Measurements from ENCODE around the gene MEGF6. TPM values are rescaled to one million over a fixed set of nuclear protein-coding genes. Genes with fewer than 3 reads are reported as not detected.
"Not testable (repeated sequence)": the region's sequence is repeated elsewhere in the genome, so short reads cannot be mapped to it uniquely, and the experiment has no call there.

Gene MEGF6
- total RNA-seq, 5 donors from 2014 or later (not counting 1 experiment from before 2014, with no cell fraction given) = 63.3 to 213 (median 193) TPM

GRCh38 chr1:3572638-3573037, 38.7 kb downstream of the MEGF6 start:
- CTCF ChIA-PET; H3K4me3 ChIP-seq (ENCODE audit: control insufficient read depth in 1 of 2, extremely low read depth in 1 of 2, low read length in 1 of 2); H3K36me3 ChIP-seq (ENCODE audit: control insufficient read depth in 2 of 2, extremely low read depth in 1 of 2, insufficient read depth in 1 of 2, low read length in 1 of 2); POLR2A ChIA-PET; H3K27ac Mint-ChIP-seq; H3K27me3 Mint-ChIP-seq; ATAC-seq (replicated peaks in 1 of 4); H3K9me3 Mint-ChIP-seq; H3K4me1 Mint-ChIP-seq; H3K4me3 Mint-ChIP-seq; H3K9me3 ChIP-seq; H3K27ac ChIP-seq (ENCODE audit: low read length); DNase-seq; H3K36me3 Mint-ChIP-seq; H3K27me3 ChIP-seq (replicated peaks in 1 of 2; ENCODE audit: control insufficient read depth in 2 of 2, extremely low read depth in 1 of 2, insufficient read depth in 2 of 2, low read length in 1 of 2); H3K4me1 ChIP-seq (ENCODE audit: control insufficient read depth in 1 of 2, extremely low read depth in 1 of 2, insufficient read depth in 2 of 2, low read length in 2 of 2): not testable (repeated sequence)
- 80% methylated on average over 1 of the region's 1 CpG for WGBS (ENCODE audit: insufficient coverage)

- WGBS (ENCODE audit: insufficient coverage) = 64% methylated on average over 4 of the region's 6 CpGs
- CTCF ChIA-PET = no interaction called here
- DNase-seq (no peak), ATAC-seq (replicated peaks in 1 of 4) (no peak)
- Mint-ChIP-seq H3K4me3 (no peak overlapping the region), H3K4me1 (no peaks in the 10 kb centered on the region), H3K36me3 (no peaks in the 10 kb centered on the region), H3K9me3 (no peaks in the 10 kb centered on the region), H3K27ac (no peak overlapping the region), H3K27me3 (no peaks in the 10 kb centered on the region)
- H3K9me3 ChIP-seq = no peaks in the 10 kb centered on the region
- POLR2A ChIA-PET = no interaction called here
- H3K27me3 ChIP-seq (replicated peaks in 1 of 2; ENCODE audit: control insufficient read depth in 2 of 2, extremely low read depth in 1 of 2, insufficient read depth in 2 of 2, low read length in 1 of 2) = peaks cover 0 to 4% of the 10 kb centered on the region in 2 experiments
- no peak overlapping the region for H3K27ac ChIP-seq (ENCODE audit: low read length)
- H3K36me3 ChIP-seq (ENCODE audit: control insufficient read depth in 2 of 2, extremely low read depth in 1 of 2, insufficient read depth in 1 of 2, low read length in 1 of 2) = no peaks in the 10 kb centered on the region
- no peaks in the 10 kb centered on the region for H3K4me1 ChIP-seq (ENCODE audit: control insufficient read depth in 1 of 2, extremely low read depth in 1 of 2, insufficient read depth in 2 of 2, low read length in 2 of 2)
- no peak overlapping the region for H3K4me3 ChIP-seq (ENCODE audit: control insufficient read depth in 1 of 2, extremely low read depth in 1 of 2, low read length in 1 of 2)
Observed at GRCh38 chr1:3571263-3571662, 40.0 kb downstream of the MEGF6 start.

GRCh38 chr1:3570066-3570986, 41.0 kb downstream of the MEGF6 start:
- Mint-ChIP-seq H3K4me3 (no peak overlapping the region), H3K9me3 (no peaks in the 10 kb centered on the region), H3K36me3 (no peaks in the 10 kb centered on the region), H3K27ac (no peak overlapping the region), H3K4me1 (no peaks in the 10 kb centered on the region), H3K27me3 (no peaks in the 10 kb centered on the region)
- Histone ChIP-seq H3K27me3 (replicated peaks in 1 of 2; ENCODE audit: control insufficient read depth in 2 of 2, extremely low read depth in 1 of 2, insufficient read depth in 2 of 2, low read length in 1 of 2) (peaks cover 0 to 10% of the 10 kb centered on the region in 2 experiments), H3K36me3 (ENCODE audit: control insufficient read depth in 2 of 2, extremely low read depth in 1 of 2, insufficient read depth in 1 of 2, low read length in 1 of 2) (no peaks in the 10 kb centered on the region), H3K4me1 (ENCODE audit: control insufficient read depth in 1 of 2, extremely low read depth in 1 of 2, insufficient read depth in 2 of 2, low read length in 2 of 2) (no peaks in the 10 kb centered on the region), H3K9me3 (no peaks in the 10 kb centered on the region), H3K27ac (ENCODE audit: low read length) (no peak overlapping the region), H3K4me3 (ENCODE audit: control insufficient read depth in 1 of 2, extremely low read depth in 1 of 2, low read length in 1 of 2) (no peak overlapping the region)
- DNase-seq = no peak
- no peak for ATAC-seq (replicated peaks in 1 of 4)
- 87% methylated on average over 16 of the region's 21 CpGs for WGBS (ENCODE audit: insufficient coverage)
- CTCF ChIA-PET = no interaction called here
- POLR2A ChIA-PET = no interaction called here

DNA sequence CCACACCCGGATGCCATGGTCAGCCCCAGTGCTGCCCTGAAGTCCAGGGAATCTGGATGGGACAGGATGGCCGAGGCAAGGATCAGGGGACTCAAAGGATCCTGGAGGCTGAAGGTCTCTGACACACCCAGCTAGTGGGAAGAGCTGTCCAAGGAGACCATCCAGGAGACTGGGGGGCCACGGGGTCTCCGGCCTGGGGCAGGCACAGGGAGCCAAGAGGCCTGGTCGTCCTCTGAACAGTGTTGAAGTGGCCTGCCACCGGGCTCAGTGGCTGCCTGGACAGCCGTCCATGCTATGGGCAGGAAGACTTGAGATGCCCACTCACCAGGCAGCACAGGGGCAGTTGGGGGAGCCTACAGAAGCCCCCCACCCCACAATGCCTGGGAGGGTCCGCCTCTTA, 41.9 kb downstream of the MEGF6 start:
- no peaks in the 10 kb centered on the region for H3K36me3 ChIP-seq (ENCODE audit: control insufficient read depth in 2 of 2, extremely low read depth in 1 of 2, insufficient read depth in 1 of 2, low read length in 1 of 2)
- H3K9me3 ChIP-seq = no peaks in the 10 kb centered on the region
- no peak overlapping the region for H3K4me3 ChIP-seq (ENCODE audit: control insufficient read depth in 1 of 2, extremely low read depth in 1 of 2, low read length in 1 of 2)
- H3K4me1 ChIP-seq (ENCODE audit: control insufficient read depth in 1 of 2, extremely low read depth in 1 of 2, insufficient read depth in 2 of 2, low read length in 2 of 2) = no peaks in the 10 kb centered on the region
- no peak overlapping the region for H3K27ac ChIP-seq (ENCODE audit: low read length)
- no peaks in the 10 kb centered on the region for H3K4me1 Mint-ChIP-seq
- ATAC-seq (replicated peaks in 1 of 4) (no peak), DNase-seq (no peak)
- POLR2A ChIA-PET = no interaction called here
- no peak overlapping the region for H3K27ac Mint-ChIP-seq
- peaks cover 0 to 18% of the 10 kb centered on the region in 2 experiments for H3K27me3 ChIP-seq (replicated peaks in 1 of 2; ENCODE audit: control insufficient read depth in 2 of 2, extremely low read depth in 1 of 2, insufficient read depth in 2 of 2, low read length in 1 of 2)
- no peaks in the 10 kb centered on the region for H3K27me3 Mint-ChIP-seq
- H3K9me3 Mint-ChIP-seq = no peaks in the 10 kb centered on the region
- CTCF ChIA-PET = no interaction called here
- H3K4me3 Mint-ChIP-seq = no peak overlapping the region
- H3K36me3 Mint-ChIP-seq = no peaks in the 10 kb centered on the region
- 77% methylated on average over 7 of the region's 8 CpGs for WGBS (ENCODE audit: insufficient coverage)

GRCh38 chr1:3568815-3569435, 42.4 kb downstream of the MEGF6 start:
- Mint-ChIP-seq H3K4me1 (no peaks in the 10 kb centered on the region), H3K27me3 (no peaks in the 10 kb centered on the region), H3K9me3 (no peaks in the 10 kb centered on the region), H3K4me3 (no peak overlapping the region), H3K27ac (no peak overlapping the region), H3K36me3 (no peaks in the 10 kb centered on the region)
- Histone ChIP-seq H3K4me3 (ENCODE audit: control insufficient read depth in 1 of 2, extremely low read depth in 1 of 2, low read length in 1 of 2) (no peak overlapping the region), H3K36me3 (ENCODE audit: control insufficient read depth in 2 of 2, extremely low read depth in 1 of 2, insufficient read depth in 1 of 2, low read length in 1 of 2) (no peaks in the 10 kb centered on the region), H3K9me3 (no peaks in the 10 kb centered on the region), H3K27me3 (replicated peaks in 1 of 2; ENCODE audit: control insufficient read depth in 2 of 2, extremely low read depth in 1 of 2, insufficient read depth in 2 of 2, low read length in 1 of 2) (peaks cover 0 to 22% of the 10 kb centered on the region in 2 experiments), H3K4me1 (ENCODE audit: control insufficient read depth in 1 of 2, extremely low read depth in 1 of 2, insufficient read depth in 2 of 2, low read length in 2 of 2) (no peaks in the 10 kb centered on the region), H3K27ac (ENCODE audit: low read length) (no peak overlapping the region)
- ChIA-PET POLR2A (no interaction called here), CTCF (interaction anchor here in 1 of 2 donors (0.6 kb wide), 1 partner anchor 72 kb away, joined by 3 read pairs; no protein-coding TSS in a partner anchor)
- 79% methylated on average over 13 of the region's 13 CpGs for WGBS (ENCODE audit: insufficient coverage)
- no peak for DNase-seq
- no peak for ATAC-seq (replicated peaks in 1 of 4)

- no peaks in the 10 kb centered on the region for H3K36me3 ChIP-seq (ENCODE audit: control insufficient read depth in 2 of 2, extremely low read depth in 1 of 2, insufficient read depth in 1 of 2, low read length in 1 of 2)
- ChIA-PET POLR2A (no interaction called here), CTCF (no interaction called here)
- no peak overlapping the region for H3K4me3 ChIP-seq (ENCODE audit: control insufficient read depth in 1 of 2, extremely low read depth in 1 of 2, low read length in 1 of 2)
- H3K4me1 ChIP-seq (ENCODE audit: control insufficient read depth in 1 of 2, extremely low read depth in 1 of 2, insufficient read depth in 2 of 2, low read length in 2 of 2) = no peaks in the 10 kb centered on the region
- ATAC-seq (replicated peaks in 1 of 4) (no peak), DNase-seq (no peak)
- Mint-ChIP-seq H3K9me3 (no peaks in the 10 kb centered on the region), H3K36me3 (no peaks in the 10 kb centered on the region), H3K27me3 (peaks cover 0 to 3% of the 10 kb centered on the region in 2 donors), H3K4me3 (no peak overlapping the region), H3K4me1 (no peaks in the 10 kb centered on the region), H3K27ac (no peak overlapping the region)
- no peak overlapping the region for H3K27ac ChIP-seq (ENCODE audit: low read length)
- WGBS (ENCODE audit: insufficient coverage) = 87% methylated on average over 32 of the region's 32 CpGs
- peaks cover 0 to 27% of the 10 kb centered on the region in 2 experiments for H3K27me3 ChIP-seq (replicated peaks in 1 of 2; ENCODE audit: control insufficient read depth in 2 of 2, extremely low read depth in 1 of 2, insufficient read depth in 2 of 2, low read length in 1 of 2)
- no peaks in the 10 kb centered on the region for H3K9me3 ChIP-seq
Observed at GRCh38 chr1:3566951-3567804, 44.1 kb downstream of the MEGF6 start.
